LHCN-M2 (cell line): ENCODE data around the gene STXBP5. TPM values are rescaled to one million over a fixed set of nuclear protein-coding genes. Genes with fewer than 3 reads are reported as not detected.
A peak's percentile ranks its signal among the peaks of the same experiment; 100 is the strongest.

Source experiments
- DNase-seq: peaks from one replicate; pipeline ENCODE4 v3.0.0-alpha.2; 2012; ENCODE audit warnings: low read depth
- total RNA-seq: library from RNA; depleted of rRNA; stranded (reverse); fragments of >200 nt; gene quantifications from 2 replicates; pipeline ENCODE4 v1.2.3, GENCODE V29; 2014

STXBP5 gene
- total RNA-seq, 1 experiment from 2014 or later: 34.8 TPM

DNA sequence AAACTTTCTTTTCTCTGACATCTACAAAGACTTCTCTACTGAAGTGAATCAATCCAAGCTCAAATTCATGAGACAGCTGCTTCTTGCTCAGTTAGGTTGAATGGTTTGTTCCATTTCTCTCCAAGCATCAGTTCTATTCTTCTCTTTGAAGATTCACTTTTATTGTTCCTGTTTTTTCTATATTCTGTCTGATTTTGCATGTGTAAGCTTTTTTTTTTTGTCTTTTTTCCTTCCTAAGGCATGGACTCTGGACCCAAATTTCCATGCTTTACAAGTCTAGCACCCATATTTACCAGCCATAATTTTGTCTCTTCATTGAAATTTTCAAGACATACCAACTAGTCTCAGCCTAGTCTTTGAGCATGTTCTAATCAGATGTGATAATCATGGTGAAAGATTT lies 25.9 kb upstream of the STXBP5 start:
- DNase-seq: no peak

DNA sequence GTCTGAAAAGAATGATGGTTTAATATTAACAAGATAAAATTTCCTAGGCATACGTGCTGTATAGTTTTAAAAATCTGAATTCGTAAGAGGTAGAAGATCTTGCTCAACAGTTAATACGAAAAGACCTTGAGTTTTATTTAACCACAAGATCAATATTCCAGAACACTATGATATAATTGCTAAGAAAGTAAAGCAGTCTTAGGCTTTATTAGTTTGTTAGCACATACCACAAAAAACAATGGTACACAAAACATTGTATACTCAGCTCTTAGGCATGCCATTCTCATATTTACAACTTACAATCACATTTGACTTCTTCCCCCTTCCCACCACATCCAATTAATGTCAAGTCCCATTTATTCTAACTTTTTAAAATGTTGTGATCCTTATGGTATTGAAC lies 24.4 kb upstream of the STXBP5 start:
- no peak for DNase-seq

DNA sequence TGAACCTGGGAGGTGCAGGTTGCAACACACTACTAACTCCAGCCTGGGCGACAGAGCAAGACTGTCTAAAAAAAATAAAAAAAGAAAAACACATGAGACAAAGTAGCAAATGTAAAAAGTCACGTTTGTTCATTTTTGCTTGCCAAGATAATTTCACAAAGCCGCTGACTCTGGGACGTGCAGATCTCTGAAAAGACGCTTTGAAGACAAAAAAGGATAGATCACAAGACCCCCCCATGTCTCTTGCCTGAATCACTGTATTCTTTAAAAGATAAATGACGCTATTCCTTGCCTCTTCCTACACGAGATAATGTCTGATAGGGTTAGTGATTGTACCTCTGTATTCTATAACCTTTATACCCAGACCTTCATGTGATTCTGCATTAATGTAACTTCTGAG lies 23.3 kb upstream of the STXBP5 start:
- DNase-seq: no peak

DNA sequence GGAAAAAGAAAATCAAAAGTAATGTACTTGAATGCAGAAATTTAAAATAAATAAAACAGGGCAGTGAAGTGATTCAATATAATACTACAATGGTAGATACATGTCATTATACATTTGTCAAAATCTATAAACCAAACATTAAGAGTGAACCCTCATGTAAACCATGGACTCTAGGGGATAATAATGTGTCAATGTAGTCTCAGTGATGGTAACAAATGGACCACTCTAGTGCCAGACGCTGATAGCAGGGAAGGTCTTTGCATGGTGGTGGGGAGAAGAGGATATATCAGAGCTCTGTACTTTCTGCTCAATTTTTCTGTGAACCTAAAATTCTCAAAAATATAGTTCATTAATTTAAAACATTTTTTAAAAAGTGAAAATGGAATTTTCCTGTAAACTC lies 19.8 kb upstream of the STXBP5 start:
- DNase-seq: no peak

DNA sequence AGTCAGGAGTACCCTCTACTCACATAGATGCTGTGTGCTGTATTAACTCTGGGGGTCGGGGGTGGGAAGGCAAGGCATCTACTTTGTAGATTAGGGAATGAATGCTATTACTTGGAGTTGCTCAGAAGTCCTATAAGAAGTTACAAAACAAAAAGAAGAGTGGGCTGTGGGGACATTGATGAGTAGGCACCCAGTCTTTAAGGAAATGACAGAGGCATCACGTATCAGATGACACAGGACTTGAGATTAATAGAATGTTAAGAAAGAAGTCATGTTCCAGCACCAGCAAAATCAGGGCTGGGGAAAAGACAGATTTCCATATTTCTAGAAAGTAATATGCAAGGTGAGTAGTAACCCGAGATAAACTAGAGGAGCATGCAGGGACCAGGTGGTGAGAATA lies 19.0 kb upstream of the STXBP5 start:
- no peak for DNase-seq

DNA sequence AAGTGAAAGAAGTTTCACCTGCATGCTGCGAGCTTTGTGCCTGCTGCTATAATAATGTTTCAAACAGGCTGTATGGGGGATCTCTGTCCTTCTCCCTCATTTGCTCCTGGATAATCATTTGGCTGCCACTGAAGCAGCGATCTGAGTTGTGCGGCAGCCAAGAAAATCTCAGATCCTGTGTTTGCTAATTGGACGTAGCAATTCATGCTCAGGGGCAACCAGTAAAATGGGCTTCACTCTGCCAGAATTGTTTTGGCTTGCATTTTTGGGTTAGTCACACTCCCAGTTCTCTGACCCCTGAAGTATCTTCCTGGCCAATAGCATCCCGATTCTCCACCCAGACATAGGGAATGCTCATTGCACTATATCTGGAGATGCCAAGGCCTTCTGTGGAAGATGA lies 13.7 kb upstream of the STXBP5 start:
- DNase-seq: no peak

- DNase-seq: no peak
Observed at GRCh38 chr6:147192278-147192911, 11.8 kb upstream of the STXBP5 start.

GRCh38 chr6:147194652-147195411 lies 9.4 kb upstream of the STXBP5 start:
- peak; percentile 42 for DNase-seq

- no peak for DNase-seq
Observed at GRCh38 chr6:147195510-147195909, 8.7 kb upstream of the STXBP5 start.

DNA sequence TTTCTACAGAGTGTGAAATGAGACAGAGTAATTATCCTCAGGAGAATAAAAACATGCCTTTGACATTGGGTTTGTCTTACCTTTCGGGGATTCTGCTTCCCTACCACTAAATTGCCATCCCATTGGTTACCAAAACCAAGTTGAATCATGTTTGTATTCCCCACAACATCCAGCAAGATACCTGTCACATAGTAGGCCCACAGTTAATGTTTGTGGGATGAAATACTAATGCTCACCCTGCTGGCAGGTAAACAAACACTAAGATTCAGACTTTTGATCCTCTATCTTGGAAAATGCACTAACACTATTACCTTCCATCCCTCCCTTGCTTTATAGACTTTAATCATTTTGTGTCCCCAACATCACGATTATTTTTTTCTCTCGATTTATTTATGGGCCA lies 8.2 kb upstream of the STXBP5 start:
- no peak for DNase-seq

- no peak for DNase-seq
Observed at GRCh38 chr6:147200711-147201110, 3.5 kb upstream of the STXBP5 start.

DNA sequence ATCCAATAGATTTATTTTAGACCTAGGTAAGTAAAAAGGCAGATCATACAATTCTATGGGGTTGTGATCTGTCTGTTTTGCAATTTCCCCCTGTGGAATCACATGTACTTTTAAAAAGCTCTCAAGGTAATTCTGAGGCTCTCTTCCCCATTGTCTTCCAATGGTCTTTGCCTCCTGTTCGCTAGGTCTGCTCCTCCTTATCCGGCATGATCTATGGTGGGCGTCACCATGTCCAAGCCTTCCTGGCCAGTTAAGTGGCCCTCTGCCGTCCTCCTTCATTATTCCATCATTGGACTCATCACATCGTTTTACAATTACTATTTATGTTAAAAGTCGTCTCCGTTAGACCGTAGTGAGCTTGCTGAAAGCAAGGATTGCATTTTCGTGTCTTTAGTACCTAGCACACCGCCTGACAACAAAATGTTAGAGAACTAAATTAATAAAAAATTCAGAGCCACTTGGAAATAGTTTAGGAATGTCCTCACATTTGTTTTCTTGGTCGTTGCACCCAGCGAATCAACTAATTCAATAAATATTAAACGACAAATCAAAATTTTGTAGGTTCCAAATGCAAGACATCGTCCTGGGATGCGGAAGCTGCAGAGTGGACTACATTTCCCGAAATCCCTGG lies 2.2 kb upstream of the STXBP5 start:
- DNase-seq: peak; percentile 40

DNA sequence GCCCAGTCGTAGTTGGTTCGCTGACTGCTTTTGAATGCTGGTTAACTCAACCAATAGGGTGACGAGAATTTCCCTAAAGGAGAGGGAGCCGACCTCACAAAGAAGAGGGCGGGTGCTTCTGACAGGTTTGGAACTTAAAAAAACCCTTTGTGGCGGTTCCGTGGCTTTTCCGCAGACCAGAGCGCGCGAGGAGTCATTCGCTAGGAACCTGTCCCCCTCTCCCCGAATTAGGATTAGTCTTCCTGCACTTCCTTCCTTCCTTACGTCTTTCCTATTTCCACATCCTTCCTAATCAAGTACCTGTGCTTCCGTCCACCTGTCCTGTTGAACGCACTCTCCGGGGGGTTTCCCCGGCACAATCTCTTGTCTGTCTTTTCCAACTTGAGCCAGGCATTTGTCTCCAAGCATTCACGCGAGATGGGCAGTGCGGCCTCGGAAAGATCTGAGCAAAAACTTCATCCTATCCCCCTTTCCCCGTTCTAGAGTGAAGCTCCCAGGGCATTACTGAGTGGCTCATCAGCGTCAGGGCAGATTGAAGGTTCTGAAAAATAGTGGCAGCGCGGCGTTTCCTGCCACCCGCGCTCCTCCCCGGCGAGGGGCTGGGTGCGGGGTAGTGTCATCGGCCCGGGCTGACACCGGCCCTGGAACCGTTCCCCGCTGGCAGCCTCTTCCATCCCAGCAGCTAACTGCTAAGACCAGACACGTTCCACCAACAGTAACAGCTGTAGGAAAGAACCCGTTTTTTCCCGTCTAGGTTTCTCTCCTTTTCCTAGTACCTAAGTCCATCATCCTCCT lies 1.5 kb upstream of the STXBP5 start:
- peak; percentile 97 for DNase-seq

DNA sequence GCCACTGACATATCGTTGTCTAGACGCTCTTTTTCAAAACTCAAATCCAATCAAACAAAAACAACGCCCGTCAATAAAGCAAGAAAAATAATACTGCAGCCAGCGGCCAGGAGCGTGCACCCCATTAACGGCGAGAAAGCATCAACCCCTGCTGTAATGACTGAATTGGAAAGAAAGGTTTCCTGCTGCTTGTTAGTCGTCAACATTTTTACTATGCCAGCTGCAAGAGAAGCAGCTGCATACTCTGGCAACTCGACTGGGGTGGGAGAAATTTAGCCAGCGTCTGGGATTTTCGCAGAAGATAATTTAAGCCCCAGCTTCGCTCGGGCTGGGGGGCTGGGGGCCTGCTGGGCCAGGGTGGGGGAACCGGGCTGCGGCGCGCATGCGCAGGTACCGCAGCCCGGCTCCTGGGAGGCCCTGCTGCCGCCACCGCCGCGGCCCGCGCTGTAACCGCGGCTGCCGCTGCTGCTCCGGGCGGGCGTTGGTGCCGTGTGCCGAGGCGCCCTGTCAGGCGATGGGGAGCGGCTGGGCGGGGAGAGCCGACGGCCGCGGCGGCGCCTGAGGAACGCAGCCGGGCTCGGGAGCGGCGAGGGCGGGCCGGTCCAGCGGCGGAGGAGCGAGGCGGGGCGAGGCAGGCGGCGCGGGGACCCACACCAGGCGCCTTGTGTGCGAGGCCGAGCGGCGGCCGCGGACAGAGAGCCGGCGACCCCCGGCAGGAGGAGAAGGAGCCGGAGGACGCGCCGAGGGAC lies 732 bp upstream of the STXBP5 start:
- peak; percentile 82 for DNase-seq

DNA sequence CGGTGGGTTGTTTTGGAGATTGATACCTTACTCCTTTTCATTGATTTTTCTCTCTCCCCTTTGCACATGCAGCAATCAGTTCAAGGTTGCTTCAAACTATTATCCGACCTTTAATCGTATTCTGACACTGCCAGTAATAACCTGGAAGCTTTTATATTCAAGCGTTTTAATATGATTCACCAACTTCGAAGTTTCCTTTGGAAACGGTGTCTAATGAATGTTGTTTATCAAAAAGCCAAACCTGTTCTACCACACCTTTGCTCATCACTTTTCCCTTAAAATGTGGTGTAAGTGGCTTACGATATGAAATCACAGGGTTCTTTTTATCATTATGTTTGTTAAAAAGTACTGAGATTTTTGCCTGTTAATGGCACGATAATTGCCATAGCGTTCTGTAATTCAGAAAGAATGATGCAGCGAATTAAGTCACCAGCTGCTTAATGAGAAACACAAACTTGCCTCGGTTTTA lies 660 bp downstream of the STXBP5 start:
- DNase-seq: no peak

DNA sequence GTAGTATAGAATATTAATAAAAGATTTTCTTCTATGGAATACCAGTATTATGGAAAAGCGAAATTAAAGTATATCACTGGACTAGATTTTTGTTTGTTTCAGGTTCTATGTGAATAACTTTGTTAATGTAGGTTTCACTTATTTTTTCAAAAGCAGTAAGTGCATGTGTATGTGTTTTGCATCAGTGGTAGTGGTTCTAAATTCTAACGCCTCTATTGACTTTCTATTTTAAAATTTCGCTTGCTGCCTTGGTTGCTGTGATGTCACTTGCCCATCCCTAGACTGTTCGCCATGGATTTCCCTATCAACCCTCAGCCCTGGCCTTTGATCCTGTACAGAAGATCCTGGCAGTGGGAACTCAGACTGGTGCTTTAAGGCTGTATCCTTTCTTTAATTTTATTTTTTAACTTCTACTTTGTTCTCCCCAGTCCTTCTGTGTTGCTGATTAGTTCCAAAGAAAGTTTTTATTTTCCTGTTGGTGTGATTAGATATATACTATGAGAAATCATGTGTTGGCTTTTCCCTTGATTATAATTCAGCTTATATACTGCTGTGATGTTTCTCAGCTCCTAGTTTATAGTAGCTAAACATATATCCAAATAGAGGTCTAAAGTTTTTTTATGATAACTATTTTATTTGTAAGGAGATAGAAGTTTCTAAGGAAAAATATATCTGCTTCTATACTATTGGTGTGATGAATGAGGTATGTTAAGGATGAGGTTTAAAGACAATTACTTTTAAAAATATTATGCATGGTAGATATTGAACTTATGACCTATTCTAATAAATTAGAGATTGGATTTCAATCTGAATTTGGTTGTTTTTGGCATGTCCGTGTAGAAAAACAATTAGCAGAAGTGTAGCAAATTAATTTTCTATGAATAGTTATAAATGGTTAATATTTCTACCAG lies 1.7 kb downstream of the STXBP5 start:
- DNase-seq: peak; percentile 75

GRCh38 chr6:147207351-147207750 lies 3.1 kb downstream of the STXBP5 start:
- DNase-seq: peak; percentile 46

- no peak for DNase-seq
Observed at GRCh38 chr6:147207837-147208754, 3.9 kb downstream of the STXBP5 start.
